ENCODE results near the gene PEA15.

- TF ChIP-seq, protein P1, sequence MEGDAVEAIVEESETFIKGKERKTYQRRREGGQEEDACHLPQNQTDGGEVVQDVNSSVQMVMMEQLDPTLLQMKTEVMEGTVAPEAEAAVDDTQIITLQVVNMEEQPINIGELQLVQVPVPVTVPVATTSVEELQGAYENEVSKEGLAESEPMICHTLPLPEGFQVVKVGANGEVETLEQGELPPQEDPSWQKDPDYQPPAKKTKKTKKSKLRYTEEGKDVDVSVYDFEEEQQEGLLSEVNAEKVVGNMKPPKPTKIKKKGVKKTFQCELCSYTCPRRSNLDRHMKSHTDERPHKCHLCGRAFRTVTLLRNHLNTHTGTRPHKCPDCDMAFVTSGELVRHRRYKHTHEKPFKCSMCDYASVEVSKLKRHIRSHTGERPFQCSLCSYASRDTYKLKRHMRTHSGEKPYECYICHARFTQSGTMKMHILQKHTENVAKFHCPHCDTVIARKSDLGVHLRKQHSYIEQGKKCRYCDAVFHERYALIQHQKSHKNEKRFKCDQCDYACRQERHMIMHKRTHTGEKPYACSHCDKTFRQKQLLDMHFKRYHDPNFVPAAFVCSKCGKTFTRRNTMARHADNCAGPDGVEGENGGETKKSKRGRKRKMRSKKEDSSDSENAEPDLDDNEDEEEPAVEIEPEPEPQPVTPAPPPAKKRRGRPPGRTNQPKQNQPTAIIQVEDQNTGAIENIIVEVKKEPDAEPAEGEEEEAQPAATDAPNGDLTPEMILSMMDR (IDR thresholded peaks at IDR 0.05), result no peak
- TF ChIP-seq POLR2A (IDR thresholded peaks at IDR 0.05), result no peak
These were observed 53.1 kb downstream of the PEA15 start for GRCh38 chr1:160258177-160258798.

Measured in prostate gland (tissue), 2 donors.